Amygdala (tissue), 56 donors: ENCODE results near the gene NR6A1.

ENCODE experiments used
- DNase-seq, 56 donors: peaks; one replicate each; lab custom pipeline; 2025; lab: John Stamatoyannopoulos, UW

NR6A1 gene

GRCh38 chr9:124513376-124513994, 257.6 kb downstream of the NR6A1 start:
- DNase-seq, result peak in 8 of 56 donors; percentile 10 to 37 (median 24)

- DNase-seq, result no peak
Observed at GRCh38 chr9:124512806-124513204, 258.3 kb downstream of the NR6A1 start.

GRCh38 chr9:124511891-124512805, 259.0 kb downstream of the NR6A1 start:
- DNase-seq, result no peak

- no peak for DNase-seq
Observed at GRCh38 chr9:124511426-124511840, 259.7 kb downstream of the NR6A1 start.

GRCh38 chr9:124510650-124511425, 260.3 kb downstream of the NR6A1 start:
- no peak for DNase-seq

GRCh38 chr9:124507880-124508423, 263.2 kb downstream of the NR6A1 start:
- DNase-seq, result no peak

- DNase-seq, result no peak
Observed at GRCh38 chr9:124506931-124507879, 263.9 kb downstream of the NR6A1 start, which contains the start of gene NR5A1. NR5A1 (minus strand) TSS chr9:124507399; CDS start chr9:124503395, 4,004 bp downstream.

GRCh38 chr9:124506433-124506832, 264.7 kb downstream of the NR6A1 start:
- DNase-seq, result no peak

GRCh38 chr9:124505901-124506346, 265.2 kb downstream of the NR6A1 start:
- DNase-seq, result no peak

GRCh38 chr9:124505006-124505900, 265.9 kb downstream of the NR6A1 start:
- DNase-seq, result no peak

GRCh38 chr9:124504530-124505005, 266.5 kb downstream of the NR6A1 start:
- no peak for DNase-seq

GRCh38 chr9:124503713-124504529, 267.2 kb downstream of the NR6A1 start:
- DNase-seq, result no peak

GRCh38 chr9:124502711-124503702, 268.1 kb downstream of the NR6A1 start:
- no peak for DNase-seq

GRCh38 chr9:124501771-124502320, 269.3 kb downstream of the NR6A1 start:
- DNase-seq, result no peak

- no peak for DNase-seq
Observed at GRCh38 chr9:124500796-124501611, 270.1 kb downstream of the NR6A1 start.
